Hepatocyte (in vitro differentiated cells): Measurements from ENCODE around the gene PTPRM.

Experiments
- EZH2 ChIP-seq: fragments of 200-600 bp; sonication (generic); IDR thresholded peaks from 2 replicates; pipeline ENCODE4 v1.6.1; 2016; ENCODE audit warnings: antibody characterized with exemption, mild to moderate bottlenecking, borderline replicate concordance
- TF ChIP-seq, protein P1 (sequence below): fragments of 200-600 bp; sonication (generic); IDR thresholded peaks from 2 replicates; pipeline ENCODE4 v1.5.1; 2016; ENCODE audit warnings: antibody characterized with exemption, mild to moderate bottlenecking; ENCODE audit not compliant: poor library complexity

DNA sequence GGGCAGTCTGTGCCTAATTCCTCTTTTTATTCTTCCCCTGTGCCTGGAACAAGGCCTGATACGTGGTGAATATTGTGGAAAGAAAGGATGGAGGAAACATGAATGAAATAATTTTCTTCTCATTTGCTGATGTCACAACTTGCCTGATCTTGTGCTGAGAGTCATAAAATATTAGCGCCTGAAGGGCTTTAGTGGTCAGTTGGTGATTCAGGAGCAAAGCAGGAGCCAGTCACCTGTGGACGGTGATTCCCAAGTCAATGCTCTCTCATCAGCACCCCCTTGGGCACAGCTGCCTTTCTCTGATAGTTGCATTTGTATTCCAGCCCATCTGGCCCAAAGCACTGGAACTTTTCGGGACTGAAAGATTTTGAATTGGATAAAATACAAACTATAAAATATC, 539.5 kb downstream of the PTPRM start:
- TF ChIP-seq, protein P1, sequence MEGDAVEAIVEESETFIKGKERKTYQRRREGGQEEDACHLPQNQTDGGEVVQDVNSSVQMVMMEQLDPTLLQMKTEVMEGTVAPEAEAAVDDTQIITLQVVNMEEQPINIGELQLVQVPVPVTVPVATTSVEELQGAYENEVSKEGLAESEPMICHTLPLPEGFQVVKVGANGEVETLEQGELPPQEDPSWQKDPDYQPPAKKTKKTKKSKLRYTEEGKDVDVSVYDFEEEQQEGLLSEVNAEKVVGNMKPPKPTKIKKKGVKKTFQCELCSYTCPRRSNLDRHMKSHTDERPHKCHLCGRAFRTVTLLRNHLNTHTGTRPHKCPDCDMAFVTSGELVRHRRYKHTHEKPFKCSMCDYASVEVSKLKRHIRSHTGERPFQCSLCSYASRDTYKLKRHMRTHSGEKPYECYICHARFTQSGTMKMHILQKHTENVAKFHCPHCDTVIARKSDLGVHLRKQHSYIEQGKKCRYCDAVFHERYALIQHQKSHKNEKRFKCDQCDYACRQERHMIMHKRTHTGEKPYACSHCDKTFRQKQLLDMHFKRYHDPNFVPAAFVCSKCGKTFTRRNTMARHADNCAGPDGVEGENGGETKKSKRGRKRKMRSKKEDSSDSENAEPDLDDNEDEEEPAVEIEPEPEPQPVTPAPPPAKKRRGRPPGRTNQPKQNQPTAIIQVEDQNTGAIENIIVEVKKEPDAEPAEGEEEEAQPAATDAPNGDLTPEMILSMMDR: no peak
- no peak for TF ChIP-seq EZH2
